HCT116 (cell line): ENCODE results near the gene IGFL4. TPM values are rescaled to one million over a fixed set of nuclear protein-coding genes. Genes with fewer than 3 reads are reported as not detected.

Experiments
- ATAC-seq: fragments of 200-7000 bp; cut with Tn5 transposase; 2 replicates; pipeline ENCODE4 v1.9.1; 2020; ENCODE audit warnings: mild to moderate bottlenecking, moderate library complexity
- BruUV-seq: library from RNA; stranded (reverse); fragments of 400-500 nt; replicated peaks from 2 replicates; lab custom pipeline; 2021; lab: Mats Ljungman, UMichigan
- CTCF ChIA-PET: fragments of 300-600 bp; sonication (Branson Sonifier 250); formaldehyde crosslinking; loops from one replicate; lab custom pipeline; 2021; ENCODE audit warnings: antibody characterized with exemption; lab: Charles Lee
- POLR2A ChIA-PET: fragments of 300-600, 350-600 bp; sonication (Branson Sonifier 250); formaldehyde crosslinking; loops from one replicate; lab custom pipeline; 2021; ENCODE audit warnings: antibody characterized with exemption; lab: Charles Lee
- RAD21 ChIA-PET, 2 experiments: fragments of 300-600 bp; sonication (Branson Sonifier 250); formaldehyde crosslinking; loops; one replicate each; lab custom pipeline; 2023; ENCODE audit warnings: low total read pairs in 2 of 2; ENCODE audit not compliant: uncharacterized antibody in 2 of 2, unreplicated experiment in 2 of 2, low non-redundant PET in 1 of 2; lab: Charles Lee
- DNase-seq: peaks from one replicate; pipeline ENCODE4 v3.0.0-alpha.2; 2010; ENCODE audit warnings: low read depth, low spot score
- H2AFZ ChIP-seq: fragments of 200-600 bp; shearing (Covaris generic), sonication (generic); 2 replicates; pipeline ENCODE4 v1.6.1; 2017; ENCODE audit warnings: low read depth, mixed run types, mixed read lengths, antibody characterized with exemption, low read length; ENCODE audit not compliant: poor library complexity, severe bottlenecking
- H3K27ac ChIP-seq: 2 replicates; pipeline ENCODE4 v1.5.1; 2012; ENCODE audit warnings: low read depth, low read length
- H3K27me3 ChIP-seq: fragments of 200-600 bp; sonication (generic); 2 replicates; pipeline ENCODE4 v1.6.1; 2016; ENCODE audit warnings: mixed run types, low read length, mixed read lengths; ENCODE audit not compliant: insufficient read depth
- H3K36me3 ChIP-seq, 2 experiments: fragments of 200-500 bp in 1 of 2; fragments of 200-600 bp in 1 of 2; sonication (Bioruptor generic) in 1 of 2; sonication (generic) in 1 of 2; 2 replicates each; pipeline versions ENCODE4 v1.5.1 to v1.6.1; 2014 to 2016; ENCODE audit warnings: low read length in 2 of 2, inconsistent platforms in 1 of 2, mixed read lengths in 1 of 2, mixed run types in 1 of 2; ENCODE audit not compliant: insufficient read depth in 2 of 2, control insufficient read depth in 1 of 2
- H3K4me1 ChIP-seq, 2 experiments: fragments of 200-600 bp in 1 of 2; sonication (generic) in 1 of 2; 2 replicates each; pipeline versions ENCODE4 v1.5.1 to v1.6.1; 2012 to 2017; ENCODE audit warnings: low read length in 2 of 2, inconsistent platforms in 1 of 2, mild to moderate bottlenecking in 1 of 2, mixed read lengths in 1 of 2, mixed run types in 1 of 2, moderate library complexity in 1 of 2; ENCODE audit not compliant: insufficient read depth in 2 of 2, control insufficient read depth in 1 of 2
- H3K4me2 ChIP-seq: fragments of 200-600 bp; sonication (generic); 2 replicates; pipeline ENCODE4 v1.6.1; 2017; ENCODE audit warnings: mixed run types, low read length, mixed read lengths
- H3K4me3 ChIP-seq, 2 experiments: fragments of 200-600 bp in 1 of 2; sonication (generic) in 1 of 2; replicated peaks in 1 of 2; 2 replicates each; pipeline ENCODE4 v1.5.1; 2011 to 2016; ENCODE audit warnings: low read length in 2 of 2, control low read depth in 1 of 2, low read depth in 1 of 2, mild to moderate bottlenecking in 1 of 2, mixed read lengths in 1 of 2, mixed run types in 1 of 2
- H3K79me2 ChIP-seq: fragments of 200-600 bp; sonication (generic); 2 replicates; pipeline ENCODE4 v1.6.1; 2017; ENCODE audit warnings: mild to moderate bottlenecking, mixed run types, low read length, moderate library complexity, mixed read lengths; ENCODE audit not compliant: insufficient read depth
- H3K9ac ChIP-seq: fragments of 200-600 bp; sonication (generic); 2 replicates; pipeline ENCODE4 v1.6.1; 2016; ENCODE audit warnings: low read length, mixed read lengths
- H3K9me2 ChIP-seq: fragments of 200-600 bp; sonication (generic), shearing (Covaris generic); 2 replicates; pipeline ENCODE4 v1.6.1; 2017; ENCODE audit warnings: mixed run types, mild to moderate bottlenecking, moderate library complexity; ENCODE audit not compliant: insufficient read depth
- H3K9me3 ChIP-seq, 2 experiments: fragments of 200-500 bp in 1 of 2; fragments of 200-600 bp in 1 of 2; sonication (Bioruptor generic) in 1 of 2; sonication (generic) in 1 of 2; 2 replicates each; pipeline ENCODE4 v1.6.1; 2014 to 2017; ENCODE audit warnings: low read length in 2 of 2, mixed read lengths in 2 of 2, inconsistent platforms in 1 of 2, low read depth in 1 of 2, mild to moderate bottlenecking in 1 of 2, mixed run types in 1 of 2, moderate library complexity in 1 of 2; ENCODE audit not compliant: control insufficient read depth in 1 of 2, insufficient read depth in 1 of 2
- H4K20me1 ChIP-seq: fragments of 200-600 bp; sonication (generic), shearing (Covaris generic); 2 replicates; pipeline ENCODE4 v1.6.1; 2017; ENCODE audit warnings: mixed run types, mild to moderate bottlenecking, moderate library complexity; ENCODE audit not compliant: insufficient read depth
- CBX3 ChIP-seq: IDR thresholded peaks from 2 replicates; pipeline ENCODE4 v1.6.1; 2012; ENCODE audit warnings: low read depth
- EGR1 ChIP-seq: IDR thresholded peaks from 2 replicates; pipeline ENCODE4 v1.6.1; 2012; ENCODE audit warnings: low read depth
- JUND ChIP-seq: IDR thresholded peaks from 2 replicates; pipeline ENCODE4 v1.6.1; 2012
- RAD21 ChIP-seq: IDR thresholded peaks from 2 replicates; pipeline ENCODE4 v1.6.1; 2012; ENCODE audit warnings: low read depth, mild to moderate bottlenecking
- REST ChIP-seq: IDR thresholded peaks from 2 replicates; pipeline ENCODE4 v1.6.1; 2012; ENCODE audit warnings: low read depth
- SP1 ChIP-seq: IDR thresholded peaks from 2 replicates; pipeline ENCODE4 v1.6.1; 2012; ENCODE audit warnings: low read depth
- TCF7L2 ChIP-seq: IDR thresholded peaks from 2 replicates; pipeline ENCODE4 v1.7.0; 2011; ENCODE audit warnings: borderline replicate concordance, inconsistent platforms; ENCODE audit not compliant: insufficient read depth, insufficient read length; ENCODE audit errors: extremely low read depth
- YY1 ChIP-seq: IDR thresholded peaks from 2 replicates; pipeline ENCODE4 v1.6.1; 2011; ENCODE audit warnings: low read length, low read depth, moderate library complexity, mild to moderate bottlenecking; ENCODE audit not compliant: insufficient replicate concordance; ENCODE audit errors: extremely low read depth
- ZNF274 ChIP-seq: fragments of 200-500 bp; sonication (Bioruptor generic); IDR thresholded peaks from 2 replicates; pipeline ENCODE4 v1.6.1; 2014; ENCODE audit warnings: mild to moderate bottlenecking, low read depth, low read length, inconsistent platforms
- intact Hi-C: fragments of 100-400 bp; cut with micrococcal nuclease; formaldehyde crosslinking; loops from 2 replicates; pipeline ENCODE4 v1.10.0; 2022
- total RNA-seq: library from RNA; stranded (reverse); gene quantifications from one replicate; pipeline ENCODE4 v1.2.1, GENCODE V29; 2021; ENCODE audit not compliant: unreplicated experiment
- TF ChIP-seq, protein P1 (sequence below), 3 experiments: fragments of 200-600 bp in 1 of 3; sonication (generic) in 1 of 3; IDR thresholded peaks in 2 of 3; conservative IDR thresholded peaks in 1 of 3; 2 replicates each; pipeline ENCODE4 v1.5.1; 2012 to 2017; ENCODE audit warnings: low read depth in 2 of 3, low read length in 2 of 3, antibody characterized with exemption in 1 of 3, borderline replicate concordance in 1 of 3, control low read depth in 1 of 3, mild to moderate bottlenecking in 1 of 3, mixed read lengths in 1 of 3, mixed run types in 1 of 3, moderate library complexity in 1 of 3; ENCODE audit not compliant: insufficient read depth in 1 of 3
- TF ChIP-seq, protein P2 (sequence below): IDR thresholded peaks from 2 replicates; pipeline ENCODE4 v1.6.1; 2012

The IGFL4 gene
- total RNA-seq, 1 experiment from 2014 or later, result not detected

DNA sequence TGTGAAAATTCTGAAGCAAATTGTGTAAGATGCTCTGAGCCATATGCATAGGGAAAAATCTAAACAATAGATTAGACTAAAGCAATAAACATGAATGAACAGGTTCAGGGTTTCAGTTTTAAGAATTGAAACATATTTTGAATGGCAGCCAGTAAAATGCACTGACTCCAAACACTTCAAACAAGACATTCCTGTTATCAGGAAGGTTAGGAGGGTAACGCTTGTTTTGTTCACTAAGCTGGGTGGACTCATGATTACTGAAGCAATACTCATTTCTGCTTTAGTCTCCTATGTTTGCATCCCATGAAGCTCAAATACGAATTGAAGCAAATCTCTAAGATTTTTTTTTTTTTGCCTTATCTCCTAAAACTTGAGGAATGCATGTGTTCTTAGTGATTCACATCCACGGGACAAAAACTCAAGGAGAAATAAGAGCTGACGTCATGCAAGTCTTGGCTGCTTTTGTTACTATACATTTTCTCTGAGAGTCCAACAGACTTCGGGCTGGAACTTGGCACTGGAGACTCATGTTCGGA, 29.1 kb upstream of the IGFL4 start:
- Histone ChIP-seq H2AFZ (no peak overlapping the region), H3K9ac (no peak overlapping the region), H3K27ac (no peak overlapping the region), H3K79me2 (no peaks in the 10 kb centered on the region), H3K27me3 (peaks cover 82% of the 10 kb centered on the region), H3K9me3 (no peaks in the 10 kb centered on the region), H3K36me3 (no peaks in the 10 kb centered on the region), H3K9me2 (no peaks in the 10 kb centered on the region), H3K4me3 (no peak overlapping the region), H3K4me1 (peaks cover 30 to 44% of the 10 kb centered on the region in 2 experiments), H4K20me1 (no peaks in the 10 kb centered on the region), H3K4me2 (no peak overlapping the region; the same call in 1 of the 2 replicates)
- CTCF ChIA-PET, result interaction anchor here (0.7 to 1.5 kb wide), 4 partner anchors 9 to 451 kb away, joined by 3 to 5 read pairs (median 4); no protein-coding TSS in a partner anchor
- DNase-seq, result no peak
- intact Hi-C loops, result no loop called here
- ATAC-seq, result no peak
- RAD21 ChIA-PET, result no interaction called here
- no TSS peak for BruUV-seq
- POLR2A ChIA-PET, result no interaction called here
- TF ChIP-seq SP1 (no peak), REST (no peak), RAD21 (no peak), YY1 (no peak), EGR1 (no peak), CBX3 (no peak), ZNF274 (no peak), JUND (no peak), TCF7L2 (no peak)
- TF ChIP-seq, protein P1, sequence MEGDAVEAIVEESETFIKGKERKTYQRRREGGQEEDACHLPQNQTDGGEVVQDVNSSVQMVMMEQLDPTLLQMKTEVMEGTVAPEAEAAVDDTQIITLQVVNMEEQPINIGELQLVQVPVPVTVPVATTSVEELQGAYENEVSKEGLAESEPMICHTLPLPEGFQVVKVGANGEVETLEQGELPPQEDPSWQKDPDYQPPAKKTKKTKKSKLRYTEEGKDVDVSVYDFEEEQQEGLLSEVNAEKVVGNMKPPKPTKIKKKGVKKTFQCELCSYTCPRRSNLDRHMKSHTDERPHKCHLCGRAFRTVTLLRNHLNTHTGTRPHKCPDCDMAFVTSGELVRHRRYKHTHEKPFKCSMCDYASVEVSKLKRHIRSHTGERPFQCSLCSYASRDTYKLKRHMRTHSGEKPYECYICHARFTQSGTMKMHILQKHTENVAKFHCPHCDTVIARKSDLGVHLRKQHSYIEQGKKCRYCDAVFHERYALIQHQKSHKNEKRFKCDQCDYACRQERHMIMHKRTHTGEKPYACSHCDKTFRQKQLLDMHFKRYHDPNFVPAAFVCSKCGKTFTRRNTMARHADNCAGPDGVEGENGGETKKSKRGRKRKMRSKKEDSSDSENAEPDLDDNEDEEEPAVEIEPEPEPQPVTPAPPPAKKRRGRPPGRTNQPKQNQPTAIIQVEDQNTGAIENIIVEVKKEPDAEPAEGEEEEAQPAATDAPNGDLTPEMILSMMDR (IDR thresholded peaks at IDR 0.05 in 2 of 3, conservative IDR thresholded peaks at IDR 0.05 in 1 of 3; ENCODE audit: borderline replicate concordance in 1 of 3, insufficient read depth in 1 of 3, low read depth in 2 of 3, low read length in 2 of 3), result no peak
- TF ChIP-seq, protein P2, sequence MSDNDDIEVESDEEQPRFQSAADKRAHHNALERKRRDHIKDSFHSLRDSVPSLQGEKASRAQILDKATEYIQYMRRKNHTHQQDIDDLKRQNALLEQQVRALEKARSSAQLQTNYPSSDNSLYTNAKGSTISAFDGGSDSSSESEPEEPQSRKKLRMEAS, result no peak
